Coronary artery (tissue), 2 donors: ENCODE results near the gene NSG2.

Source experiments
- DNase-seq: peaks from one replicate; pipeline ENCODE4 v3.0.0-alpha.2; 2017; ENCODE audit warnings: low spot score
- H3K27ac ChIP-seq, 2 donors: fragments of 200-600 bp; sonication (generic); one replicate each; pipeline ENCODE4 v1.5.1; 2016 to 2019
- H3K4me3 ChIP-seq: fragments of 200-600 bp; sonication (generic); 2 replicates; pipeline ENCODE4 v1.5.1; 2016; ENCODE audit warnings: mild to moderate bottlenecking, moderate library complexity
- TF ChIP-seq, protein P1 (sequence below): fragments of 200-600 bp; sonication (generic); IDR thresholded peaks from one replicate; pipeline ENCODE4 v1.5.1; 2019; ENCODE audit warnings: antibody characterized with exemption

Gene NSG2

DNA sequence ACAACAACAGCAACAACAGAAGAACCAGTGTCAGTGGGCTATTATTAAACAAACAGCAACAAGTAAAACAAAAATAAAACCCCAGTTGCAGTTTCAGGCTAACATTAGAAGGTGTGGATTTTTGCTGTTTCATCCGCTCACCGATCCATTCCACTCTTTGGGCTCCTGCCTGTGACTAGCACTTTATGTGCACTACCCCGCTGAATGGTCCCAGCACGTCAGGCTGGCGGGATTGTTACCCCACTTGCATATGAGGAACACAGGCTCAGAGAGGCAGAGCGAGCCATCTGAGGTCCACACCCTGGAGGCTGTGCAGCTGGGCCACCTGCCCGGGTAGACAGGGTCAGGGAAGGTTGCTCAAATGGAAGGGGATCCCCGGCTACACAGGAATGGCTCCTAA lies 26.0 kb downstream of the NSG2 start:
- TF ChIP-seq, protein P1, sequence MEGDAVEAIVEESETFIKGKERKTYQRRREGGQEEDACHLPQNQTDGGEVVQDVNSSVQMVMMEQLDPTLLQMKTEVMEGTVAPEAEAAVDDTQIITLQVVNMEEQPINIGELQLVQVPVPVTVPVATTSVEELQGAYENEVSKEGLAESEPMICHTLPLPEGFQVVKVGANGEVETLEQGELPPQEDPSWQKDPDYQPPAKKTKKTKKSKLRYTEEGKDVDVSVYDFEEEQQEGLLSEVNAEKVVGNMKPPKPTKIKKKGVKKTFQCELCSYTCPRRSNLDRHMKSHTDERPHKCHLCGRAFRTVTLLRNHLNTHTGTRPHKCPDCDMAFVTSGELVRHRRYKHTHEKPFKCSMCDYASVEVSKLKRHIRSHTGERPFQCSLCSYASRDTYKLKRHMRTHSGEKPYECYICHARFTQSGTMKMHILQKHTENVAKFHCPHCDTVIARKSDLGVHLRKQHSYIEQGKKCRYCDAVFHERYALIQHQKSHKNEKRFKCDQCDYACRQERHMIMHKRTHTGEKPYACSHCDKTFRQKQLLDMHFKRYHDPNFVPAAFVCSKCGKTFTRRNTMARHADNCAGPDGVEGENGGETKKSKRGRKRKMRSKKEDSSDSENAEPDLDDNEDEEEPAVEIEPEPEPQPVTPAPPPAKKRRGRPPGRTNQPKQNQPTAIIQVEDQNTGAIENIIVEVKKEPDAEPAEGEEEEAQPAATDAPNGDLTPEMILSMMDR, result no peak
- DNase-seq, result no peak
- H3K27ac ChIP-seq, result no peak overlapping the region
- H3K4me3 ChIP-seq, result no peak overlapping the region

DNA sequence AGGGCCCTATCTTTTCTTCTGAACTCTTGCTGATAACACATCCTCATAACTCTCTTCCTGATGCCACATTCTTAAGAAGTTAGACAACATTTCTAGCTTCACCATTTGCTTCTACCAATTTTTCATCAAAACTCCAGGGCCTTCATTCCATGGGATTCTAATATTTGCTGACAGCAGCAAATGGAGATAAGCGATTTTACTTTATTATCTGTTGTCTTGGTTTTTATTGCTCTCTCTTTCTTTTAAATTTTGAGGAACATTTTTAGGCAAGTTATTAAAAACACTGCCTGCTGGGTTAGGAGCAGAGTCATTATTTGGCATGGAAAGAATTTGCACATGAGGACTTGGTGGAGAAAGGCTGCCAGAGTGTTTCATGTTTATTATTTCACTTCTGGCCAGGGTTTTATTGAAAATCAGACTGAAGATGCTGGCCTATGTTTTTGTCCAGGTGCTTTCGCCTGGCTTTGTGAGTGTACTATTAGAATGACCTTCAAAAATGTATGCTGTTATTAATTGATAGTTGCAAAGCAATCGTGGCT lies 27.7 kb downstream of the NSG2 start:
- TF ChIP-seq, protein P1, result no peak
- Histone ChIP-seq H3K4me3 (no peak overlapping the region), H3K27ac (no peak overlapping the region)
- DNase-seq, result no peak

DNA sequence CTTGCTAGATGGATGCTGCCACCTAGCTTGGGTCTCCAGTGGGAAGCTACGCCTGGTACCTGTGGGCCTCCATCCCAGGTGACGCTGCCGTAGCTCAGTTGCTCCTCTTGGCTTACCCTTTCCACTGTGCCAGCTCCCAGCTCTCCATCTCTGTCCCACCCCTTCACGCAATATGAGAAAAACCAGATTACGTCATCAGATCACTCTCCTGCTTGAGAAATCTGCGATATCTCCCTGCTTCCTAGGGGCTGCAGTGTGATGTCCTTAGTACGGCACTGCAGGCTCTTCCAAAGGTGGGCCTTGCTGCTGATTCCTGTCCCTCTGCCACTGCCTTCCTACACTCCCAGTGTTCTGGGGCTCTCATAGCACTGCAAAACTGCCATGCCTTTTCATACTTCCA lies 28.9 kb downstream of the NSG2 start:
- TF ChIP-seq, protein P1, result no peak
- H3K27ac ChIP-seq, result no peak overlapping the region
- H3K4me3 ChIP-seq, result no peak overlapping the region
- DNase-seq, result no peak

DNA sequence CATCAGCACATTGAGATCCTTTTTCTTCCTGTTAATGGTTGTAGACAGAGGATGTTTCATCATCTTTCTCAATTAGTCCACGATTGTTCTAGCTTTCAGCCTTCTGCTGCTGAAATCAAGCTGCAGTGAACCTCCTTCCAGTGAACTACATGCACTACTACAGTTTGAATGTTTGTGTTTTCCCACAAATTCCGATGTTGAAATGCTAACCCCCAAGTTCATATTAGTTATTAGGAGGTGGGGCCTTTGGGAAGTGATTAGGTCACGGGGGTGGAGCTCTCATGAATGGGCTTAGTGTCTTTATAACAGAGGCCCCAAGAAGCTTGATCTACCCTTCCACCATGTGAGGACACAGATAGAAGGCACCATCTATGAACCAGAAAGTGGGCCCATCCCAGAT lies 32.9 kb downstream of the NSG2 start:
- TF ChIP-seq, protein P1, result no peak
- DNase-seq, result no peak
- Histone ChIP-seq H3K27ac (no peak overlapping the region), H3K4me3 (no peak overlapping the region)

DNA sequence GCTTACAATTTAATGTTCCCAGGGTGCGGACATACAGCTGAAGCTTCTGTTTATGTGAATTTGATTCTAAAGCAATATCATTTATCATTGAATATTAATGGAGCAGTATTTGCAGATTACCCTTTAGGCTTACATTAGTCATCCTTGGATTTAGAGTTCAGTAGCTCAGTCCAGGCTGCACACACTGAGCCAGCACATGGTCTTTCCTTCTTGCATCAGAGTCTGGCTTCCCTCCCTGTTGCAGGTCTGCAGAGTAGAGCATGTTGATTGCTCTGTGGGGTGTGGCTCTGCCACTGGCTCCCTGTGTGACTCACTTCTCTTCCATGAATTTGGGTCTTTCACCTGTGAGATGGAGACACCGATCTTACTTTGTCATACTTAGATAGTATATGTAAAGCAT lies 36.8 kb downstream of the NSG2 start:
- Histone ChIP-seq H3K4me3 (no peak overlapping the region), H3K27ac (no peak overlapping the region)
- DNase-seq, result no peak
- TF ChIP-seq, protein P1, result no peak

DNA sequence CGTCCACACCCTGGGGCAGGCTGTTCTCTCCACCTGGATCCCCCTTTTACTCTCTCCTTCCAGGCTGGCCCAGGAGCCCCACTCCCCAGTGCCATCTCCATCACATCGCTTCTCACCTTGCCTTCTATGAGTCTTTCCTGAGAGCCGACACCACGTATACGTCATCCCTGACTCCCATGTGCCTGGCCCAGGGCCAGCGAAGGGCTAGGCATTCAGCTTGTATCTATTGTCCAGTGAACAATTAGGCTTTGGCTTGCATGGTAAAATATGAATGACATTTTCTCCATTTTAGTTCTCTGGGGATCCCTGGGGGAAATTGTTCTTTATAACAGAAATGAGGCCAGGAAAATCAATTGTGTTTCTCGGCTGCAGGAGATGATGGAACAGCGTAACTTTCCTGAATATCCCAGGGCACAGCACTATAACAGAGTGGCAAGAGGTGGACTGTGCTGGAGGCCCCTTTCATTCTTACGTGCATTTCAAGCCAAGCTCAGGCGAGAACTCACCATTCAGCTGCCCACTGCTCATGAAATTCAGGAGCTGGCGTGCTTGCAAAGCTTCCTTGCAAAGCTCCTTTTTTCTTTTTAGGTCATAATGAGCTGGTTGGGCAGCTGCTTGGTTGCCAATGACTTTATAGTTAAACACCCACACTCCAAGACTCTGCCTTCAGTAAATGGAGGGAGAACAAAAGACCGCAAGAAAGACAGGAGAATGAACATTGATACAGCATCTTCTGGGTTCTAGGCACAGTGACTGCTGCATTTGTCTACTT lies 37.7 kb downstream of the NSG2 start:
- Histone ChIP-seq H3K4me3 (no peak overlapping the region), H3K27ac (no peak overlapping the region)
- TF ChIP-seq, protein P1, result no peak
- DNase-seq, result no peak

DNA sequence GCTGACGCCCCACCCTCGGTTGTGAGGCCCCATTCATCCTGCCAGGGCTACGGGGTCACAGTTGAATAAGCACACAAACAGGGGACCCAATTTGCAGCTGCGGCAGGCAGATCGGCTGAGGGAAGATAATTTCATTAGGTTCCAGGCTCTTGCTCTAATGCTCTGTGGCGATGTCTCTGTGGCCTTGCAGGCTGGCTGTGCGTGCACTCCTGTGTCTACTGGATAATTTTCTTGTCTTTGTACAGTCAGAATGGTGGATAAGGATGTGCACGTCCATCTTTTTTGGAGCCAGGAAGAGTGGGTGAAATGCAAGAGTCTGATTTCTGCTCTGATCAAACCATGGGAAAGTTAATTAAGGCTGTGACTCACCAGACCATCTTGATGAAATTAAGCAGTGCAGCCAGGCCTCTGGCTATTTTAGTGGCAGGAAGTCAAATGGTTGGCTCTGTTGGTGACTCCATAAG lies 39.2 kb downstream of the NSG2 start:
- DNase-seq, result no peak
- H3K4me3 ChIP-seq, result no peak overlapping the region
- no peak overlapping the region for H3K27ac ChIP-seq
- TF ChIP-seq, protein P1, result no peak
